IMR-90 (cell line): ENCODE data around the gene HAVCR1. TPM values are rescaled to one million over a fixed set of nuclear protein-coding genes. Genes with fewer than 3 reads are reported as not detected.

Experiments
- ATAC-seq: fragments of 200-7000 bp; cut with Tn5 transposase; 2 replicates; pipeline ENCODE4 v1.9.1; 2020; ENCODE audit warnings: low read depth, mild to moderate bottlenecking, moderate library complexity
- BruUV-seq: library from RNA; stranded (reverse); fragments of 400-500 nt; replicated peaks from 2 replicates; lab custom pipeline; 2021; lab: Mats Ljungman, UMichigan
- CTCF ChIA-PET: fragments of 300-600 bp; formaldehyde crosslinking; extraction: SDS; loops from one replicate; lab custom pipeline; 2021; ENCODE audit warnings: antibody characterized with exemption; lab: Yijun Ruan, JAX
- POLR2A ChIA-PET: fragments of 300-600 bp; sonication (Branson Sonifier 250); formaldehyde crosslinking; loops from one replicate; lab custom pipeline; 2022; ENCODE audit warnings: antibody characterized with exemption; ENCODE audit not compliant: unreplicated experiment; lab: Charles Lee
- DNase-seq: peaks from one replicate; pipeline ENCODE4 v3.0.0; 2013
- H2AFZ ChIP-seq: replicated peaks from 2 replicates; pipeline ENCODE3; 2013; ENCODE audit warnings: low read length, mild to moderate bottlenecking; ENCODE audit not compliant: poor library complexity
- H2AK5ac ChIP-seq: 2 replicates; pipeline ENCODE4 v1.6.1; 2013; ENCODE audit warnings: low read depth, low read length, inconsistent platforms
- H2AK9ac ChIP-seq: replicated peaks from 2 replicates; pipeline ENCODE3; 2013; ENCODE audit warnings: mild to moderate bottlenecking, low read depth, low read length, moderate library complexity; ENCODE audit not compliant: poor library complexity
- H2BK120ac ChIP-seq: 2 replicates; pipeline ENCODE4 v1.6.1; 2013; ENCODE audit warnings: low read depth, low read length, inconsistent platforms
- H2BK15ac ChIP-seq: 3 replicates; pipeline ENCODE4 v1.6.1; 2013; ENCODE audit warnings: low read depth, low read length, inconsistent platforms
- H2BK20ac ChIP-seq: 2 replicates; pipeline ENCODE4 v1.6.1; 2013; ENCODE audit warnings: low read depth, mild to moderate bottlenecking, inconsistent platforms, low read length, moderate library complexity
- H2BK5ac ChIP-seq: 2 replicates; pipeline ENCODE4 v1.6.1; 2013; ENCODE audit warnings: mild to moderate bottlenecking, low read depth, low read length, inconsistent platforms; ENCODE audit not compliant: poor library complexity, severe bottlenecking
- H3K14ac ChIP-seq: replicated peaks from 2 replicates; pipeline ENCODE4 v1.6.1; 2013; ENCODE audit warnings: low read depth, low read length, inconsistent platforms
- H3K18ac ChIP-seq: 2 replicates; pipeline ENCODE4 v1.6.1; 2013; ENCODE audit warnings: low read depth, low read length, control low read depth
- H3K23ac ChIP-seq: 2 replicates; pipeline ENCODE4 v1.6.1; 2013; ENCODE audit warnings: low read depth, low read length, inconsistent platforms
- H3K27ac ChIP-seq: 2 replicates; pipeline ENCODE4 v1.5.1; 2013; ENCODE audit warnings: mild to moderate bottlenecking, control low read depth, low read length; ENCODE audit not compliant: insufficient read depth
- H3K27me3 ChIP-seq: 2 replicates; pipeline ENCODE4 v1.6.1; 2013; ENCODE audit warnings: low read length; ENCODE audit not compliant: control insufficient read depth, insufficient read depth
- H3K36me3 ChIP-seq: 2 replicates; pipeline ENCODE4 v1.6.1; 2013; ENCODE audit warnings: low read length, mixed read lengths; ENCODE audit not compliant: control insufficient read depth, insufficient read depth
- H3K4ac ChIP-seq: 2 replicates; pipeline ENCODE4 v1.6.1; 2013; ENCODE audit warnings: low read depth, low read length, inconsistent platforms
- H3K4me1 ChIP-seq: 2 replicates; pipeline ENCODE4 v1.6.1; 2013; ENCODE audit warnings: low read length, mixed read lengths; ENCODE audit not compliant: control insufficient read depth, insufficient read depth
- H3K4me2 ChIP-seq: 2 replicates; pipeline ENCODE4 v1.6.1; 2013; ENCODE audit warnings: low read depth, mild to moderate bottlenecking, control low read depth, low read length, moderate library complexity
- H3K4me3 ChIP-seq: 2 replicates; pipeline ENCODE4 v1.5.1; 2013; ENCODE audit warnings: low read depth, mild to moderate bottlenecking, control low read depth, low read length, moderate library complexity; ENCODE audit not compliant: insufficient read depth
- H3K56ac ChIP-seq: 2 replicates; pipeline ENCODE4 v1.6.1; 2013; ENCODE audit warnings: low read length, inconsistent platforms; ENCODE audit not compliant: insufficient read depth; ENCODE audit errors: extremely low read depth
- H3K79me1 ChIP-seq, 2 experiments: 2 replicates each; pipeline ENCODE4 v1.6.1; 2013; ENCODE audit warnings: low read length in 2 of 2, inconsistent platforms in 1 of 2, low read depth in 1 of 2
- H3K9ac ChIP-seq: 2 replicates; pipeline ENCODE4 v1.6.1; 2013; ENCODE audit warnings: low read depth, low read length, control low read depth
- H3K9me1 ChIP-seq: 2 replicates; pipeline ENCODE4 v1.6.1; 2013; ENCODE audit warnings: low read length, inconsistent platforms; ENCODE audit not compliant: insufficient read depth
- H3K9me3 ChIP-seq: 2 replicates; pipeline ENCODE4 v1.6.1; 2013; ENCODE audit warnings: low read length; ENCODE audit not compliant: control insufficient read depth, insufficient read depth
- H4K20me1 ChIP-seq: 2 replicates; pipeline ENCODE4 v1.6.1; 2013; ENCODE audit warnings: low read length, inconsistent platforms; ENCODE audit not compliant: insufficient read depth
- H4K5ac ChIP-seq: 2 replicates; pipeline ENCODE4 v1.6.1; 2013; ENCODE audit warnings: mild to moderate bottlenecking, low read depth, low read length, control low read depth
- H4K8ac ChIP-seq, 2 experiments: 2 replicates each; pipeline ENCODE4 v1.6.1; 2013; ENCODE audit warnings: low read depth in 2 of 2, low read length in 2 of 2, control low read depth in 1 of 2, inconsistent platforms in 1 of 2
- H4K91ac ChIP-seq: 2 replicates; pipeline ENCODE4 v1.6.1; 2013; ENCODE audit warnings: low read depth, low read length, inconsistent platforms; ENCODE audit not compliant: insufficient read depth
- BHLHE40 ChIP-seq: fragments of 150-350 bp; IDR thresholded peaks from 2 replicates; pipeline ENCODE4 v1.6.1; 2016; ENCODE audit warnings: mild to moderate bottlenecking, low read depth, low read length
- CEBPB ChIP-seq: IDR thresholded peaks from 2 replicates; pipeline ENCODE4 v1.6.1; 2012; ENCODE audit warnings: low read depth, low read length, improper control_type of control experiment
- CHD1 ChIP-seq: IDR thresholded peaks from 2 replicates; pipeline ENCODE4 v1.6.1; 2012; ENCODE audit warnings: low read depth, low read length, improper control_type of control experiment
- ELK1 ChIP-seq: fragments of 150-350 bp; IDR thresholded peaks from 2 replicates; pipeline ENCODE4 v1.6.1; 2016; ENCODE audit warnings: low read depth, mild to moderate bottlenecking, low read length, moderate library complexity, borderline replicate concordance
- FOS ChIP-seq: fragments of 150-350 bp; IDR thresholded peaks from 2 replicates; pipeline ENCODE4 v1.6.1; 2016; ENCODE audit warnings: low read depth, low read length
- MAFK ChIP-seq: IDR thresholded peaks from 2 replicates; pipeline ENCODE4 v1.6.1; 2012; ENCODE audit warnings: low read depth, low read length, improper control_type of control experiment
- MAZ ChIP-seq: IDR thresholded peaks from 2 replicates; pipeline ENCODE4 v1.6.1; 2012; ENCODE audit warnings: low read depth, mild to moderate bottlenecking, low read length, improper control_type of control experiment, moderate library complexity, borderline replicate concordance
- MXI1 ChIP-seq: IDR thresholded peaks from 2 replicates; pipeline ENCODE4 v1.6.1; 2012; ENCODE audit warnings: low read depth, mild to moderate bottlenecking, low read length, moderate library complexity, borderline replicate concordance
- NFE2L2 ChIP-seq: fragments of 150-350 bp; IDR thresholded peaks from 2 replicates; pipeline ENCODE4 v1.6.1; 2016; ENCODE audit warnings: low read depth, mild to moderate bottlenecking, low read length
- POLR2A ChIP-seq: IDR thresholded peaks from 2 replicates; pipeline ENCODE4 v1.6.1; 2012; ENCODE audit warnings: mild to moderate bottlenecking, low read depth, low read length
- RAD21 ChIP-seq: IDR thresholded peaks from 2 replicates; pipeline ENCODE4 v1.6.1; 2012; ENCODE audit warnings: low read length, improper control_type of control experiment
- RCOR1 ChIP-seq: IDR thresholded peaks from 2 replicates; pipeline ENCODE4 v1.6.1; 2012; ENCODE audit warnings: mild to moderate bottlenecking, low read length, improper control_type of control experiment; ENCODE audit not compliant: insufficient replicate concordance
- RFX5 ChIP-seq: IDR thresholded peaks from 2 replicates; pipeline ENCODE4 v1.8.0; 2012; ENCODE audit warnings: low read depth, mild to moderate bottlenecking, low read length, moderate library complexity
- SMC3 ChIP-seq: fragments of 150-350 bp; IDR thresholded peaks from 2 replicates; pipeline ENCODE4 v1.6.1; 2016; ENCODE audit warnings: low read depth, mild to moderate bottlenecking, antibody characterized with exemption, low read length, moderate library complexity
- WGBS, 2 experiments: methylation state at CpG; one replicate each; pipeline versions ENCODE4 v1.1.5 to v1.1.7; 2013; ENCODE audit warnings: missing lambda C conversion rate in 2 of 2; ENCODE audit not compliant: insufficient read length in 1 of 2; ENCODE audit errors: extremely low coverage in 2 of 2; 5-methylcytosine and 5-hydroxymethylcytosine counted together
- dilution Hi-C: fragments of 300-500 bp; cut with HindIII; formaldehyde crosslinking; loops from one replicate; pipeline ENCODE4 v1.14.3; 2018; ENCODE audit warnings: low sequenced_read_pairs; ENCODE audit not compliant: unreplicated experiment
- in situ Hi-C: fragments of 300-500 bp; cut with MboI; formaldehyde crosslinking; loops from 3 replicates; pipeline ENCODE4 v1.14.3; 2019; ENCODE audit warnings: low sequenced_read_pairs, inconsistent platforms, mixed read lengths
- intact Hi-C: fragments of 100-400 bp; cut with micrococcal nuclease; formaldehyde crosslinking; loops from 2 replicates; pipeline ENCODE4 v1.10.0; 2022
- polyA plus RNA-seq, 3 experiments: library from polyadenylated mRNA; depleted of rRNA; stranded (reverse); fragments of >200 nt; gene quantifications; 2 replicates each; pipeline ENCODE4 v1.2.3, GENCODE V29; 2012; ENCODE audit warnings: low replicate concordance in 1 of 3
- total RNA-seq: library from RNA; depleted of rRNA; stranded (reverse); fragments of >200 nt; gene quantifications from 2 replicates; pipeline ENCODE4 v1.2.3, GENCODE V29; 2012
- TF ChIP-seq, protein P1 (sequence below): conservative IDR thresholded peaks from 2 replicates; pipeline ENCODE4 v1.5.1; 2012; ENCODE audit warnings: mild to moderate bottlenecking, low read depth, low read length, improper control_type of control experiment
- TF ChIP-seq, protein P2 (sequence below): fragments of 150-350 bp; IDR thresholded peaks from 2 replicates; pipeline ENCODE4 v1.6.1; 2017; ENCODE audit warnings: mild to moderate bottlenecking, antibody characterized with exemption, low read length, low read depth

Gene HAVCR1
- total and polyA plus RNA-seq, 2 of the 4 experiments (the other 2 are of a cell fraction), result not detected

GRCh38 chr5:157045601-157046000 lies 13.3 kb downstream of the HAVCR1 start:
- no peak overlapping the region for H2AK5ac ChIP-seq
- no peak overlapping the region for H3K4me3 ChIP-seq
- ATAC-seq (no peak), DNase-seq (no peak)
- no peak overlapping the region for H2BK5ac ChIP-seq
- no peaks in the 10 kb centered on the region for H3K79me1 ChIP-seq
- H3K9me3 ChIP-seq, result no peaks in the 10 kb centered on the region
- BruUV-seq, result no TSS peak
- H3K27ac ChIP-seq, result no peak overlapping the region
- in situ Hi-C loops, result no loop called here
- H3K14ac ChIP-seq, result no peak overlapping the region
- H2BK15ac ChIP-seq, result no peak overlapping the region
- dilution Hi-C loops, result no loop called here
- no peaks in the 10 kb centered on the region for H3K27me3 ChIP-seq
- CTCF ChIA-PET, result no interaction called here
- POLR2A ChIA-PET, result no interaction called here
- H4K20me1 ChIP-seq, result no peaks in the 10 kb centered on the region
- 0% methylated on average over 1 of the region's 3 CpGs; no CpG with 5 or more reads in 1 of the 2 experiments for WGBS, 2 experiments
- H3K56ac ChIP-seq, result no peak overlapping the region
- H3K9me1 ChIP-seq, result no peaks in the 10 kb centered on the region
- no peak overlapping the region for H2AFZ ChIP-seq
- H2BK120ac ChIP-seq, result no peak overlapping the region
- no peak overlapping the region for H3K9ac ChIP-seq
- H2BK20ac ChIP-seq, result no peak overlapping the region
- intact Hi-C loops, result no loop called here
- H3K18ac ChIP-seq, result no peak overlapping the region
- no peak overlapping the region for H4K8ac ChIP-seq
- no peak overlapping the region for H3K4ac ChIP-seq
- no peak overlapping the region for H3K4me2 ChIP-seq
- no peak overlapping the region for H4K5ac ChIP-seq
- H3K4me1 ChIP-seq, result no peaks in the 10 kb centered on the region
- H2AK9ac ChIP-seq, result no peak overlapping the region
- TF ChIP-seq, protein P1, sequence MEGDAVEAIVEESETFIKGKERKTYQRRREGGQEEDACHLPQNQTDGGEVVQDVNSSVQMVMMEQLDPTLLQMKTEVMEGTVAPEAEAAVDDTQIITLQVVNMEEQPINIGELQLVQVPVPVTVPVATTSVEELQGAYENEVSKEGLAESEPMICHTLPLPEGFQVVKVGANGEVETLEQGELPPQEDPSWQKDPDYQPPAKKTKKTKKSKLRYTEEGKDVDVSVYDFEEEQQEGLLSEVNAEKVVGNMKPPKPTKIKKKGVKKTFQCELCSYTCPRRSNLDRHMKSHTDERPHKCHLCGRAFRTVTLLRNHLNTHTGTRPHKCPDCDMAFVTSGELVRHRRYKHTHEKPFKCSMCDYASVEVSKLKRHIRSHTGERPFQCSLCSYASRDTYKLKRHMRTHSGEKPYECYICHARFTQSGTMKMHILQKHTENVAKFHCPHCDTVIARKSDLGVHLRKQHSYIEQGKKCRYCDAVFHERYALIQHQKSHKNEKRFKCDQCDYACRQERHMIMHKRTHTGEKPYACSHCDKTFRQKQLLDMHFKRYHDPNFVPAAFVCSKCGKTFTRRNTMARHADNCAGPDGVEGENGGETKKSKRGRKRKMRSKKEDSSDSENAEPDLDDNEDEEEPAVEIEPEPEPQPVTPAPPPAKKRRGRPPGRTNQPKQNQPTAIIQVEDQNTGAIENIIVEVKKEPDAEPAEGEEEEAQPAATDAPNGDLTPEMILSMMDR, result no peak
- TF ChIP-seq NFE2L2, result no peak
- no peak for TF ChIP-seq RFX5
- no peak for TF ChIP-seq CEBPB
- TF ChIP-seq SMC3, result no peak
- no peak for TF ChIP-seq POLR2A
- TF ChIP-seq, protein P2, sequence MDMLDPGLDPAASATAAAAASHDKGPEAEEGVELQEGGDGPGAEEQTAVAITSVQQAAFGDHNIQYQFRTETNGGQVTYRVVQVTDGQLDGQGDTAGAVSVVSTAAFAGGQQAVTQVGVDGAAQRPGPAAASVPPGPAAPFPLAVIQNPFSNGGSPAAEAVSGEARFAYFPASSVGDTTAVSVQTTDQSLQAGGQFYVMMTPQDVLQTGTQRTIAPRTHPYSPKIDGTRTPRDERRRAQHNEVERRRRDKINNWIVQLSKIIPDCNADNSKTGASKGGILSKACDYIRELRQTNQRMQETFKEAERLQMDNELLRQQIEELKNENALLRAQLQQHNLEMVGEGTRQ, result no peak
- no peak for TF ChIP-seq FOS
- TF ChIP-seq RAD21, result no peak
- TF ChIP-seq MAZ, result no peak
- no peak for TF ChIP-seq CHD1
- no peak for TF ChIP-seq RCOR1
- TF ChIP-seq BHLHE40, result no peak
- no peak for TF ChIP-seq MAFK
- no peak for TF ChIP-seq ELK1
- TF ChIP-seq MXI1, result no peak
- no peak overlapping the region for H4K91ac ChIP-seq
- H3K36me3 ChIP-seq, result no peaks in the 10 kb centered on the region
- no peak overlapping the region for H3K23ac ChIP-seq
